A549 (cell line): ENCODE results near the gene HDAC6.

ENCODE experiments used
- ATOH8 ChIP-seq: fragments of 250-450 bp; sonication (Bioruptor Pico); IDR thresholded peaks from 2 replicates; pipeline ENCODE4 v1.5.0; 2020; ENCODE audit warnings: low read depth, mild to moderate bottlenecking, moderate library complexity
- KDM1A ChIP-seq: fragments of 200-600 bp; sonication (generic); IDR thresholded peaks from 2 replicates; pipeline ENCODE4 v1.6.1; 2016; ENCODE audit warnings: low read depth, mild to moderate bottlenecking
- NR3C1 ChIP-seq: fragments of >200 bp; sonication (Bioruptor Twin); formaldehyde crosslinking; IDR thresholded peaks from 3 replicates; pipeline ENCODE4 v1.6.1; 2017
- POLR2A ChIP-seq: IDR thresholded peaks from 2 replicates; pipeline ENCODE4 v1.6.1; 2012; ENCODE audit warnings: mild to moderate bottlenecking, low read length
- POLR2AphosphoS2 ChIP-seq: conservative IDR thresholded peaks from 2 replicates; pipeline ENCODE4 v1.6.1; 2012; ENCODE audit warnings: low read length, improper control_type of control experiment, inconsistent platforms
- RFX5 ChIP-seq: fragments of 450-650 bp; IDR thresholded peaks from 2 replicates; pipeline ENCODE4 v1.7.1; 2014; ENCODE audit warnings: antibody characterized with exemption, mild to moderate bottlenecking, moderate library complexity
- TP53 ChIP-seq: fragments of 250-450 bp; sonication (Bioruptor Pico); IDR thresholded peaks from 2 replicates; pipeline ENCODE4 v1.5.0; 2021; ENCODE audit warnings: mild to moderate bottlenecking, moderate library complexity
- TF ChIP-seq, protein P1 (sequence below): fragments of >200 bp; sonication (Bioruptor Twin); formaldehyde crosslinking; IDR thresholded peaks from 3 replicates; pipeline ENCODE4 v1.5.1; 2016
- TF ChIP-seq, protein P2 (sequence below): IDR thresholded peaks from 2 replicates; pipeline ENCODE4 v1.6.1; 2012

GRCh38 chrX:48801280-48802088, at the start of gene HDAC6:
- TF ChIP-seq, protein P1, sequence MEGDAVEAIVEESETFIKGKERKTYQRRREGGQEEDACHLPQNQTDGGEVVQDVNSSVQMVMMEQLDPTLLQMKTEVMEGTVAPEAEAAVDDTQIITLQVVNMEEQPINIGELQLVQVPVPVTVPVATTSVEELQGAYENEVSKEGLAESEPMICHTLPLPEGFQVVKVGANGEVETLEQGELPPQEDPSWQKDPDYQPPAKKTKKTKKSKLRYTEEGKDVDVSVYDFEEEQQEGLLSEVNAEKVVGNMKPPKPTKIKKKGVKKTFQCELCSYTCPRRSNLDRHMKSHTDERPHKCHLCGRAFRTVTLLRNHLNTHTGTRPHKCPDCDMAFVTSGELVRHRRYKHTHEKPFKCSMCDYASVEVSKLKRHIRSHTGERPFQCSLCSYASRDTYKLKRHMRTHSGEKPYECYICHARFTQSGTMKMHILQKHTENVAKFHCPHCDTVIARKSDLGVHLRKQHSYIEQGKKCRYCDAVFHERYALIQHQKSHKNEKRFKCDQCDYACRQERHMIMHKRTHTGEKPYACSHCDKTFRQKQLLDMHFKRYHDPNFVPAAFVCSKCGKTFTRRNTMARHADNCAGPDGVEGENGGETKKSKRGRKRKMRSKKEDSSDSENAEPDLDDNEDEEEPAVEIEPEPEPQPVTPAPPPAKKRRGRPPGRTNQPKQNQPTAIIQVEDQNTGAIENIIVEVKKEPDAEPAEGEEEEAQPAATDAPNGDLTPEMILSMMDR, result no peak
- no peak for TF ChIP-seq RFX5
- TF ChIP-seq, protein P2, sequence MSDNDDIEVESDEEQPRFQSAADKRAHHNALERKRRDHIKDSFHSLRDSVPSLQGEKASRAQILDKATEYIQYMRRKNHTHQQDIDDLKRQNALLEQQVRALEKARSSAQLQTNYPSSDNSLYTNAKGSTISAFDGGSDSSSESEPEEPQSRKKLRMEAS, result peak; percentile 56
- no peak for TF ChIP-seq TP53 (CRISPR knock-in tag)
- no peak for TF ChIP-seq KDM1A
- no peak for TF ChIP-seq ATOH8
- no peak for TF ChIP-seq NR3C1
- peak; percentile 39 for TF ChIP-seq POLR2A
- no peak for TF ChIP-seq POLR2AphosphoS2
